Measurements from ENCODE around the gene SLC8A3.

SLC8A3 gene

GRCh38 chr14:70078329-70078728 lies 110.4 kb downstream of the SLC8A3 start:
- Histone ChIP-seq H3K4me2 (ENCODE audit: low read depth, low read length, poor library complexity, severe bottlenecking) (no peak overlapping the region), H3K9me2 (replicated peaks; ENCODE audit: low read depth, low read length) (no peaks in the 10 kb centered on the region), H3K79me2 (ENCODE audit: insufficient read depth, low read length) (no peaks in the 10 kb centered on the region), H3K36me3 (ENCODE audit: insufficient read depth, low read length) (no peaks in the 10 kb centered on the region), H3K9me3 (ENCODE audit: insufficient read depth, low read depth, low read length) (no peaks in the 10 kb centered on the region), H3K4me3 (ENCODE audit: low read length, poor library complexity, severe bottlenecking) (no peak overlapping the region), H4K20me1 (ENCODE audit: insufficient read depth, low read length, poor library complexity, severe bottlenecking) (no peaks in the 10 kb centered on the region), H3F3A (ENCODE audit: low read depth) (no peaks in the 10 kb centered on the region), H3K27me3 (ENCODE audit: insufficient read depth, low read length, poor library complexity, severe bottlenecking) (no peaks in the 10 kb centered on the region), H3K9ac (ENCODE audit: low read depth, low read length, poor library complexity, severe bottlenecking) (no peak overlapping the region), H2AFZ (ENCODE audit: low read length) (no peak overlapping the region), H3K4me1 (ENCODE audit: insufficient read depth, low read length, poor library complexity, severe bottlenecking) (no peaks in the 10 kb centered on the region)
- TF ChIP-seq CTCF (conservative IDR thresholded peaks at IDR 0.05; ENCODE audit: low read length) (no peak), EZH2phosphoT487 (IDR thresholded peaks at IDR 0.05; ENCODE audit: borderline replicate concordance) (no peak)

- H3F3A ChIP-seq (ENCODE audit: low read depth), result no peaks in the 10 kb centered on the region
- no peak for TF ChIP-seq CTCF (conservative IDR thresholded peaks at IDR 0.05; ENCODE audit: low read length)
- no peak for TF ChIP-seq EZH2phosphoT487 (IDR thresholded peaks at IDR 0.05; ENCODE audit: borderline replicate concordance)
- H3K9me2 ChIP-seq (replicated peaks; ENCODE audit: low read depth, low read length), result no peaks in the 10 kb centered on the region
These were observed 111.0 kb downstream of the SLC8A3 start for GRCh38 chr14:70077720-70078119.

GRCh38 chr14:70077005-70077404 lies 111.7 kb downstream of the SLC8A3 start:
- H3K9me2 ChIP-seq (replicated peaks; ENCODE audit: low read depth, low read length), result no peaks in the 10 kb centered on the region
- no peaks in the 10 kb centered on the region for H4K20me1 ChIP-seq (ENCODE audit: insufficient read depth, low read length, poor library complexity, severe bottlenecking)
- TF ChIP-seq CTCF (conservative IDR thresholded peaks at IDR 0.05; ENCODE audit: low read length), result no peak
- TF ChIP-seq EZH2phosphoT487 (IDR thresholded peaks at IDR 0.05; ENCODE audit: borderline replicate concordance), result no peak
- no peak overlapping the region for H2AFZ ChIP-seq (ENCODE audit: low read length)
- no peak overlapping the region for H3K4me2 ChIP-seq (ENCODE audit: low read depth, low read length, poor library complexity, severe bottlenecking)
- H3K4me1 ChIP-seq (ENCODE audit: insufficient read depth, low read length, poor library complexity, severe bottlenecking), result no peaks in the 10 kb centered on the region
- no peak overlapping the region for H3K4me3 ChIP-seq (ENCODE audit: low read length, poor library complexity, severe bottlenecking)
- no peaks in the 10 kb centered on the region for H3K27me3 ChIP-seq (ENCODE audit: insufficient read depth, low read length, poor library complexity, severe bottlenecking)
- no peak overlapping the region for H3K9ac ChIP-seq (ENCODE audit: low read depth, low read length, poor library complexity, severe bottlenecking)
- H3F3A ChIP-seq (ENCODE audit: low read depth), result no peaks in the 10 kb centered on the region
- H3K79me2 ChIP-seq (ENCODE audit: insufficient read depth, low read length), result no peaks in the 10 kb centered on the region
- H3K9me3 ChIP-seq (ENCODE audit: insufficient read depth, low read depth, low read length), result no peaks in the 10 kb centered on the region
- H3K36me3 ChIP-seq (ENCODE audit: insufficient read depth, low read length), result no peaks in the 10 kb centered on the region

More at GRCh38 chr14:70077720-70078119, 111.0 kb downstream of the SLC8A3 start:
- no peak overlapping the region for H3K4me2 ChIP-seq (ENCODE audit: low read depth, low read length, poor library complexity, severe bottlenecking)
- no peaks in the 10 kb centered on the region for H3K27me3 ChIP-seq (ENCODE audit: insufficient read depth, low read length, poor library complexity, severe bottlenecking)
- no peak overlapping the region for H3K4me3 ChIP-seq (ENCODE audit: low read length, poor library complexity, severe bottlenecking)
- H2AFZ ChIP-seq (ENCODE audit: low read length), result no peak overlapping the region
- H3K36me3 ChIP-seq (ENCODE audit: insufficient read depth, low read length), result no peaks in the 10 kb centered on the region
- H3K9me3 ChIP-seq (ENCODE audit: insufficient read depth, low read depth, low read length), result no peaks in the 10 kb centered on the region
- no peaks in the 10 kb centered on the region for H3K4me1 ChIP-seq (ENCODE audit: insufficient read depth, low read length, poor library complexity, severe bottlenecking)
- H4K20me1 ChIP-seq (ENCODE audit: insufficient read depth, low read length, poor library complexity, severe bottlenecking), result no peaks in the 10 kb centered on the region
- H3K79me2 ChIP-seq (ENCODE audit: insufficient read depth, low read length), result no peaks in the 10 kb centered on the region
- no peak overlapping the region for H3K9ac ChIP-seq (ENCODE audit: low read depth, low read length, poor library complexity, severe bottlenecking)

Data from Loucy (cell line).